ENCODE measurements around the gene KHNYN.

The KHNYN gene

DNA sequence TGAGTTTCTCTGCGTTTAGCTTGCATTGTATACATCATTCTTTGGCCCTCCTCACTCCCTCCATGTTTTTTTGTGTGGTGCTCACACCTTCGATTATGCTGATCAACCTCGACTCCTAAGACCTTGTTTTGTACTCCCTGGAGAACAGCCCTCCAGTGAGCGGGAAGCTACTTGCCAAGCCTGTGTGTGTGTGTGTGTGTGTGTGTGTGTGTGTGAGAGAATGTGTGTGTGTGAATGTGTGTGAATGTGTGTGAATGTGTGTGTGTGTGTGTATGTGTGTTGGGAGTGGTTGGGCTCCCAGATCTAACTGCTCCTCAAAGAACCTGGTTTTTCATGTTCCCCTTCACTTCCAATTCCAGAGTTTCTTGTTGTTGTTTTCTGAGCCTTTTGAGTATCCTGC lies 24.9 kb upstream of the KHNYN start:
- TF ChIP-seq, protein P1, sequence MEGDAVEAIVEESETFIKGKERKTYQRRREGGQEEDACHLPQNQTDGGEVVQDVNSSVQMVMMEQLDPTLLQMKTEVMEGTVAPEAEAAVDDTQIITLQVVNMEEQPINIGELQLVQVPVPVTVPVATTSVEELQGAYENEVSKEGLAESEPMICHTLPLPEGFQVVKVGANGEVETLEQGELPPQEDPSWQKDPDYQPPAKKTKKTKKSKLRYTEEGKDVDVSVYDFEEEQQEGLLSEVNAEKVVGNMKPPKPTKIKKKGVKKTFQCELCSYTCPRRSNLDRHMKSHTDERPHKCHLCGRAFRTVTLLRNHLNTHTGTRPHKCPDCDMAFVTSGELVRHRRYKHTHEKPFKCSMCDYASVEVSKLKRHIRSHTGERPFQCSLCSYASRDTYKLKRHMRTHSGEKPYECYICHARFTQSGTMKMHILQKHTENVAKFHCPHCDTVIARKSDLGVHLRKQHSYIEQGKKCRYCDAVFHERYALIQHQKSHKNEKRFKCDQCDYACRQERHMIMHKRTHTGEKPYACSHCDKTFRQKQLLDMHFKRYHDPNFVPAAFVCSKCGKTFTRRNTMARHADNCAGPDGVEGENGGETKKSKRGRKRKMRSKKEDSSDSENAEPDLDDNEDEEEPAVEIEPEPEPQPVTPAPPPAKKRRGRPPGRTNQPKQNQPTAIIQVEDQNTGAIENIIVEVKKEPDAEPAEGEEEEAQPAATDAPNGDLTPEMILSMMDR (IDR thresholded peaks at IDR 0.05; ENCODE audit: insufficient read depth, low read length, poor library complexity, severe bottlenecking), result no peak
- peaks cover 1% of the 10 kb centered on the region for H3K27me3 ChIP-seq (replicated peaks; ENCODE audit: control insufficient read depth, insufficient read depth, low read length)
- DNase-seq (ENCODE audit: extremely low read depth, insufficient read length), result no peak
- no peak overlapping the region for H3K4me3 ChIP-seq (replicated peaks; ENCODE audit: low read depth, low read length)
- H3K36me3 ChIP-seq (ENCODE audit: control insufficient read depth, insufficient read depth, low read length), result no peaks in the 10 kb centered on the region

DNA sequence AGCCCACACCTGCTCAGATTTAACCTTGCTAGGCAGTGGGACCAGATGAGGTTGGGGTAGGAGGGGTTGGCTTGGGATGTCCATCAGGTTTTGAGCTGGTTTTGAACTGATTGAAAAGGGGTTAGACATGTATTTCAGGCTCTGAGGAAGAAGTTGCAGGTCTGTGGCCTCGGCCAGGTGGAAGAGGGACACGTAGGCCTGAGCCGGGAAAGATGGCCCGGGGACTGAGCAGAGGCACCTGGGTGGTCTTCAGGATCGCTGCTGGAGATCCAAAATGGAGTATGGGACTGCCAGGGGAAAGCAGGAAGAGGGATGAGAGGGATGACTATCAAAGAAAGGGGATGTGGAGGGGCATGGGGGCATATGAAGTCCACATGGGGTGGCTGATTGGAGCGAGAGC lies 23.3 kb upstream of the KHNYN start:
- no peak for DNase-seq (ENCODE audit: extremely low read depth, insufficient read length)
- Histone ChIP-seq H3K27me3 (replicated peaks; ENCODE audit: control insufficient read depth, insufficient read depth, low read length) (peaks cover 1% of the 10 kb centered on the region), H3K36me3 (ENCODE audit: control insufficient read depth, insufficient read depth, low read length) (no peaks in the 10 kb centered on the region), H3K4me3 (replicated peaks; ENCODE audit: low read depth, low read length) (no peak overlapping the region)
- TF ChIP-seq, protein P1 (IDR thresholded peaks at IDR 0.05; ENCODE audit: insufficient read depth, low read length, poor library complexity, severe bottlenecking), result no peak

DNA sequence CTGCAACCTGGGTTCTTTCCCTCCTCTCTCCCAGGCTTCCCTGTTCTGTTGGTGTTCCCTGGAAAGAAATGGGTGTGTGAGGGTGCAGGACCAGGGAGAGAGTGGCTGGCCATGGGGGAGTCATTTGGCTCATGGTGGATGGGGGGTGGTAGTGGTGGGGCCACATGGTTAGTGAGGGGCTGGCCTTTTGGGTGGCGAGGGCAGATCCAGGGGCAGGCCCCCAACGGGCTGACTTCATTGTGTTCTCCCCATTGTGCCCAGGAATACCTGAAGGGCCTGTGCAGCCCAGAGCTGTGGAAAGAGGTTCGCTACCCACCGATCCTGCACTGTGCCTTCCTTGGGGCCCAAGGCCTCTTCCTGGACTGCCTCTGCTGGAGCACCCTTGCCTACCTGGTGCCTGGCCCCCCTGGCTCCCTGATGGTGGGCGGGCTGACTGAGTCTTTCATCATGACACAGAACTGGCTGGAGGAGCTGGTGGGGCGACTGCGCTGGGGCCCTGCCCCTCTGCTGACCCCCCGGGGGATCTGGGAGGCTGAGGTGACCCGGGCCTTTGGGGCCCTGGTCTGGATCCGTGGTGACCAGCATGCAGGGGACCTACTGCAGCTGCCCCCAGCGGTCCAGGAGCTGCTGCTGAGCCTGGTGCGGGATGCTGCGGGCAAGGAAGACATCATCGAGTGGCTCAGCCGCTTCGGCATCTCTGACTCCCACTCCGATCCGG lies 22.0 kb upstream of the KHNYN start:
- Histone ChIP-seq H3K27me3 (replicated peaks; ENCODE audit: control insufficient read depth, insufficient read depth, low read length) (peaks cover 1% of the 10 kb centered on the region), H3K36me3 (ENCODE audit: control insufficient read depth, insufficient read depth, low read length) (no peaks in the 10 kb centered on the region), H3K4me3 (replicated peaks; ENCODE audit: low read depth, low read length) (no peak overlapping the region)
- DNase-seq (ENCODE audit: extremely low read depth, insufficient read length), result no peak
- TF ChIP-seq, protein P1 (IDR thresholded peaks at IDR 0.05; ENCODE audit: insufficient read depth, low read length, poor library complexity, severe bottlenecking), result no peak

GRCh38 chr14:24408764-24409163 lies 21.0 kb upstream of the KHNYN start:
- TF ChIP-seq, protein P1 (IDR thresholded peaks at IDR 0.05; ENCODE audit: insufficient read depth, low read length, poor library complexity, severe bottlenecking), result no peak
- Histone ChIP-seq H3K36me3 (ENCODE audit: control insufficient read depth, insufficient read depth, low read length) (no peaks in the 10 kb centered on the region), H3K27me3 (replicated peaks; ENCODE audit: control insufficient read depth, insufficient read depth, low read length) (peaks cover 1% of the 10 kb centered on the region), H3K4me3 (replicated peaks; ENCODE audit: low read depth, low read length) (no peak overlapping the region)
- DNase-seq (ENCODE audit: extremely low read depth, insufficient read length), result no peak

DNA sequence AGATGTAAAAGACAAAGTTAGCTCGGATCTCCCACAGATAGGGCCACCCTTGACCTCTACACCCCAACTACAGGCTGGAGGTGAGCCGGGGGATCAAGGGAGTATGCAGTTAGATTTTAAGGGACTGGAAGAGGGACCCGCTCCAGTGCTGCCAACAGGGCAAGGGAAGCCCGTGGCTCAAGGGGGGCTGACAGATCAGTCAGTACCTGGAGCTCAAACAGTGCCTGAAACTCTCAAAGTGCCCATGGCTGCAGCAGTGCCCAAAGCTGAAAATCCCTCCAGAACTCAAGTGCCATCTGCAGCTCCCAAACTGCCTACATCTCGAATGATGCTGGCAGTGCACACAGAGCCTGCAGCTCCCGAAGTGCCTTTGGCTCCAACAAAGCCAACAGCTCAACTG lies 20.6 kb upstream of the KHNYN start:
- Histone ChIP-seq H3K4me3 (replicated peaks; ENCODE audit: low read depth, low read length) (no peak overlapping the region), H3K36me3 (ENCODE audit: control insufficient read depth, insufficient read depth, low read length) (no peaks in the 10 kb centered on the region), H3K27me3 (replicated peaks; ENCODE audit: control insufficient read depth, insufficient read depth, low read length) (peaks cover 1% of the 10 kb centered on the region)
- TF ChIP-seq, protein P1 (IDR thresholded peaks at IDR 0.05; ENCODE audit: insufficient read depth, low read length, poor library complexity, severe bottlenecking), result no peak
- DNase-seq (ENCODE audit: extremely low read depth, insufficient read length), result no peak

DNA sequence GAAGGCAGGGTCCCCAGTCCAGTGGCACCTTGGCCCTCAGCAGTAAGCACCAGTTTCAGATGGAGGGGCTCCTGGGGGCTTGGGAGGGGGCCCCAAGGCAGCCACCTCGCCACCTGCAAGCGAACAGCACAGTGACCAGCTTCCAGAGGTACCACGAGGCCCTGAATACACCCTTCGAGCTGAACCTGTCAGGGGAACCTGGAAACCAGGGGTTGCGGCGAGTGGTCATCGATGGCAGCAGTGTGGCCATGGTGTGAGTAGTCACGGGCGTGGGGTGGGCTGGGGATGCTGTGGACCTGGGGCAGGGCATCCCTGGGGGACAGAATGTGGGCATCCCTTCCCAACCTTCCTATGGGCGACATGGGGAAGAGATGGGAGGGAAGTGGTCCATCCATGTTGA lies 19.8 kb upstream of the KHNYN start:
- peaks cover 1% of the 10 kb centered on the region for H3K27me3 ChIP-seq (replicated peaks; ENCODE audit: control insufficient read depth, insufficient read depth, low read length)
- TF ChIP-seq, protein P1 (IDR thresholded peaks at IDR 0.05; ENCODE audit: insufficient read depth, low read length, poor library complexity, severe bottlenecking), result no peak
- no peak for DNase-seq (ENCODE audit: extremely low read depth, insufficient read length)
- no peak overlapping the region for H3K4me3 ChIP-seq (replicated peaks; ENCODE audit: low read depth, low read length)
- no peaks in the 10 kb centered on the region for H3K36me3 ChIP-seq (ENCODE audit: control insufficient read depth, insufficient read depth, low read length)

Data from GM06990 (cell line).